SIG-M5 treated with dmso at 0.1 percent for 504 hours (cell line): ENCODE results near the gene KRT9.

Experiments used
- DNase-seq: peaks from one replicate; lab custom pipeline; 2025; ENCODE audit not compliant: unreplicated experiment; lab: John Stamatoyannopoulos, UW

KRT9 gene

DNA sequence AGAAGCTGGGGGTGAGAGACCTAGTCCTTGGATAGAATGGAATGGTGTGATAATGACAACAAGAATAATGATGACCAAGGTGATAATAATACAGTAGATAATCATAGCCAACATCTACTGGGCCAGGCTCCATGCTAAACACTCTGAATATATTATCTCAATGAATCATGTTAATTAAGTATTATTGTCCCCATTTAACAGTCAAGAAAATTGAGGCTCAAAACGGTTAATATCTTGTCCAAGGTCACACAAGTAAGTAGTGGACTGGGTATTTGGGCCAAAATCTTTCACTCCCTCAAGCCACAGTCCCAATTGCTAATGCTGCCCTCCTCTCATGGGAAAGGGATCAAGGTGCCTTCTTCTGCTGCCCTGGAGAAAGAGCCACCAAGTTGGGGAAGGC, 39.9 kb downstream of the KRT9 start:
- DNase-seq: no peak

DNA sequence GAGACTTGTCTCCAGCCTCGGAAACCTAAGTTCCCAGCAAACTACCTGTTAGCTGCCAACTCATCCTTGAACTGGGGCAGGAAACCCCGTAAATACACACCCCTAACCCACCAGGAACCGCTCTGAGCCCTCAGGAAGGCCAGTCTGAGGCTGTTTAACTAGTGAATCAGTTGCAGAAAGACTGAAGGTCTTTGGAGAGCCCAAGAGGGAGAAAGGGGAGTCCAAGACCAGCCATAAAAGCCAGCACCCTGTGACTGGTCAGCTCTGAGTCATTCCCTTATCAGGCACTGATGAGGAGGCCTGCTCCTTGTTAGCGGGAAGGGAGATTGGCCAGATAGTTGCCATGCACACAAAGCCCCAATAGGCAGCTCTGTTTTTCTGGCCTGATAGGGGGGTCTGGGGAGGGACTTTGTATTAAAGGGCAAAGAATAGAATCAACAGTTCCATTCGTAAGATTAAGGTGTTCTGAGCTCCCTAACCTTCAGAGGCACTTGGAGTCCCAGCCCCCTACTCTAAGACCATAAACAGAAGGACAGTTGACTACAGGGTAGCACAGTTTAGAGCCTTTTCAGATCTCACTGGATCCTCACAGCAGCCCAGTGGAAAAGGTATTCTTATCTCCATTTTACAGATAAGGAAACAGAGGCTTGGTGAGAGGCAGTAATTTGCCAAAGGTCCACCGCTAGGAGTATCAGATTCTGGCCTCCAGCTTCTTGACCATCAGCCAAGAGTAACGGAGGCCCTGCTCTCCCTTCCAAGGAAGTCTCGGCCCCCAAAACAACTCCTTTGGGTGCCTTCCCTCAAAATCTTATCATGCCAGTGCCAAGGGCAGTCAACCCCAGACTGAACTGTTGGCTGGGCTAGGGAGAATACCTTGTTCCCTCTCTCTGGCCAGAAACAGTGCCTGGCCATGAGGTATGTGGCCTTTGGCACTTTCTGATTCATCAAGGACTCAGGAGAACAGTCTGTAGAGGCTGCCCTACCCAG, 41.5 kb downstream of the KRT9 start:
- no peak for DNase-seq

DNA sequence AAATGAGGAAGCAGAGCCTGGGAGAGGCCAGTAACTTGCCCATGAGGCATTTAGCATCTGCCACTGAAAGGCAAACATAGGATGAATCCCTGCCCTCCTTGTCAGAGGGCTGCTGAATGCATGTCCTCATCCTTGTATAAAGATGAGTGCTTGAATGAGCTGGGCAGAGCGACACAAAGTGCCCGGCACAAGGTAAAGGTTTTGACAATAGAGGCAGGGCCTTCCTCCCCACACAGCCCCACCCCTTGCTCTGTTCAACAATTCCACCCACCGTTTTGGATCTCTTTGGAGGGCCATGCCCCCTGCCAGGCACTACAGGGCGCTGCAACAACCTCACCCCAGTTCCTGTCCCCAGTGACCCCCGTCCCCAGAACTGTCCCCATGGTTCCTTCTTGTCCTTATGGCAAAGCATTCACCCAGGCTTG, 42.4 kb downstream of the KRT9 start:
- no peak for DNase-seq

DNA sequence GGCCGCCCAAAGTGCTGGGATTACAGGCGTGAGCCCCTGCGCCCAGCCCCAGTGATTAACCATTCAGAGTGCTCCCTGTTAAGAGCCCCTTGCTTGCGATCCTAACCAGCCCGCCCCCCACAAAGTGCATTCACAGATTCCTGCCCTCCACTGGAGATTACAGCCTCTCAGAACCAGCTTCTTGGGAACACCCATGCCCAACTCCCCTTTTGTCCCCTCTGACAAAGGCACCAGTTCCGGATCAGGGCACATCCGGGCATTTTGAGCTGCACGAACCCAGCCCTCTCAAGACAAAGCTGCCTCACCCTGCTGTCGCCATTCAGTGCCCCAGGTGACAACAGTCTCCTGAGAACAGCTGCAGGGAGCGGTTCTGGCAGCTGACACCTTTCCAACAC, 42.9 kb downstream of the KRT9 start:
- DNase-seq: no peak

DNA sequence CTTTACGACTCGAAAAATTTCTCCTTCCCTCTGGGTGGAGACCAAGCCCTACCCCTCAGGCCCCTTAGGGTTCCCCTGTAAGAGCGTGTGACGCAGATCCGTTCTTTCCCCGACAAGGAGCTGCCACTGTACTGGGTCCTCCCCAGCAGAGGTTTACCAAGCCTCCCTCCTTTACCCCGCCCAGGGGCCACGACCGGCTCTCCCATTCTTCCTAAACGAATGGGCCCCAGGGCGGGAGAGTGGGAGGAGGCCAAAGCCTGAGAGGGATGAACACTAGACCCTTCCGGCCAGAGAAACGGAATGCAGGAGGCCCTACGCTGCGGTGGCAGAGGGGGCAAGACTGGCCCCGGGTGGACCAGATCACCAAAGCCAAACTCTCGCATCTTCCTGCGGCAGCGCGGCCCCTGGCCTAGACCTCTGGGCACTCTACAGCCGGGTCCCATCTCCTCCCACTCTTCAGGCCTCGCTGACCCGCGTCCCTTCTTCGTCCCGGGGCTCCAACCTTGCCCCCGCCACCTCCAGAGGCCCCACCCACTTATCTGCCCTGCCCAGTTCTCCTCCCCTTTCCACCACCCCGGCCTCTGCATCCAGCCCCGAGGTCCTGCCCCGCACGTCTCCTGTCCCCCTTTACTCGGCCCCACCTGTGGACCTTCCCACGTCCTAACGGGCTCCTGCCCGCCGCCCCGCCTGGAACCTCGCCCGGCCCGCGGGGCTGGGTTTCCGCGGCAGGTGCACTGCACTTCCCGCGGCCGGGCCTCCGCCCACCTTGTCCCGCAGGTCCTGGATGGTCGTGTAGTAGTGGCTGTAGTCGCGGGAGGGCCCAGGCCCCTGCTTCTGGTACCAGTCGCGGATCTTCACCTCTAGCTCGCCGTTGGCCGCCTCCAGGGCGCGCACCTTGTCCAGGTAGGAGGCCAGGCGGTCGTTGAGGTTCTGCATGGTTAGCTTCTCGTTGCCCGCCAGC, 44.5 kb downstream of the KRT9 start:
- no peak for DNase-seq

DNA sequence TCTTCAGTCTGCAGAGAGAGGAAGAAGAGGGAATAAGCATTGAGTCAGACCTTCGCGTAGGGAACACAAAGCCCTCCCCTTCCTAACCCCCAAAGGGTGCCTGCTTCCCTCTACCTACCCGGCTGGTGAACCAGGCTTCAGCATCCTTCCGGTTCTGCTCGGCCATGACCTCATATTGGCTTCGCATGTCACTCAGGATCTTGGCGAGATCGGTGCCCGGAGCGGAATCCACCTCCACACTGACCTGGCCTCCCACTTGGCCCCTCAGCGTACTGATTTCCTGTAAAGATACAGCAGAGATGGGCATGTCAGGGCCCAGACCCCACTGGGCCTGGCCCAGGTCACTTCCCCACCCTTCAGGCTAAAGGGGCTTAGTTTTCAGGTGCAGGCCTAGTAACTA, 47.6 kb downstream of the KRT9 start:
- DNase-seq: no peak

DNA sequence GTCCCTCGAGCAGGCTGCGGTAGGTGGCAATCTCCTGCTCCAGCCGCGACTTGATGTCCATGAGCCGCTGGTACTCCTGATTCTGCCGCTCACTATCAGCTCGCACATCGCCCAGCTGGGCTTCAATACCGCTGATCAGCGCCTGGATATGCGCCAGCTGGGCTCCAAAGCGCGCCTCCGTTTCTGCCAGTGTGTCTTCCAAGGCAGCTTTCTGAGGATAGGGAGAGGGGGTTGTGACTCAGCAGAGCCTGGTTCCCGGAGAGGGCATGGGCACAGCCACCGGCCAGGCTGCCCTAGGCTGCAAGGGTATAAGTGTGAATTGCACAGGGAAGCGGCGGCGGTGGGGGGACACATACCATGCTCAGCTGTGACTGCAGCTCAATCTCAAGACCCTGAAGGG, 48.1 kb downstream of the KRT9 start:
- DNase-seq: no peak

DNA sequence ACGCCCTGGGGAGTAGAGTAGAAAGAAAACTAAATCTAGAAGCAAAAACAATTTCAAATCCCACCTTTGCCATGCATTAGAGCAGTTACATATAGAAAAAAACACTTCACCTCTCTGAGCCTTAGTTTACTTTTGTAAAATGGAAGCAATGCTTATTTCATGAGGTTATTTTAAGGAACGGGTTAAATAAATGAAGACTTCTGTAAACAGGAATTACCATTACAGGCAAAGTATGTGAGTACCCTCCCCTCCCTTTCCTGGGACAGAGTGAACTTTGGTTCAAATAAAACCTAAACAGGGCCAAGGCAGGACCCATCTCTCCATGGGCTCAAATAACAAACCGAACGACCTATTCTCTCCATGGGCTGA, 48.6 kb downstream of the KRT9 start:
- no peak for DNase-seq

DNA sequence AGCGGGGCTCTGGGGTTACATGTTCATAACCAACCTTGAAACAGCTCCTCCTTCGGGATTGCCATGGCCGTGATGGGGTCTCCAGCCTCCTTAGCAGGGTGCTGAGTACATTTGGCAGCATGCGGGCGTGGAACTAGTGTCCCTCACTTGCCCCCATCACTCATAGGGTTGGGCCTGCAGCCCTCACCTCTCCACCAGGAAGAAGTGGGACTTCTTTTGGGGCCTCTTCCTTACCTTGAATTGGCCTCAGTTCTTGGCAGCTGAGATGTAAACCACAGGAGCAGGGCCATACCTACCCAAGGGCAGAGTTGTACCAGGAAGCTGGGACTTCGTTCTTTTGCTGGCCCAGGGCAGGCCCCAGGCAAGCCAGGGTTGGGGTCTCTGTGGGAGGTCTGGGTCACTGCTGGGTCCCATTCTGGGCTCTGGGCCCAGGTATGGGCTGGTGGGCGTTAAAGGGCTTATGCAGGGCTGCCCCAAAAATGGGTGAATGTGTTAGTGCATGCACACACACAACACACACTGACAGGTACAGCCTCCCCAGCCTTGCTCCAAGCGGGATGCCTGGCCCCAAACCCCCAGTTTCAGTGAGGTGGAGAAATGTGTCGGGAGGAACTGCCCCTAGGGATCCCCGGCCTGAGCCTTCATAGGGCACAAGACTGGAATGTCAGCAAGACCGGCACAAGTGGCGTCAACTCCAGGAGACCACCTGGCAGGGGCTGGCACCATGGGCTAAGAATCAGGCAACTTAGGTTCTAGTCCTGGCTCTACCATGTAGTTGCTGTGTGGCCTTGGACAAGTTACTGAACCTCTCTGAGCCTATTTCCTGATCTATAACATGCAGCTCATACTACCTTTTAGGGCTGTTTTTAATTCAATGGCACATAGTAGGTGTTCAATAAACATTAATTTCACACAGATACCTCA, 49.3 kb downstream of the KRT9 start:
- no peak for DNase-seq

DNA sequence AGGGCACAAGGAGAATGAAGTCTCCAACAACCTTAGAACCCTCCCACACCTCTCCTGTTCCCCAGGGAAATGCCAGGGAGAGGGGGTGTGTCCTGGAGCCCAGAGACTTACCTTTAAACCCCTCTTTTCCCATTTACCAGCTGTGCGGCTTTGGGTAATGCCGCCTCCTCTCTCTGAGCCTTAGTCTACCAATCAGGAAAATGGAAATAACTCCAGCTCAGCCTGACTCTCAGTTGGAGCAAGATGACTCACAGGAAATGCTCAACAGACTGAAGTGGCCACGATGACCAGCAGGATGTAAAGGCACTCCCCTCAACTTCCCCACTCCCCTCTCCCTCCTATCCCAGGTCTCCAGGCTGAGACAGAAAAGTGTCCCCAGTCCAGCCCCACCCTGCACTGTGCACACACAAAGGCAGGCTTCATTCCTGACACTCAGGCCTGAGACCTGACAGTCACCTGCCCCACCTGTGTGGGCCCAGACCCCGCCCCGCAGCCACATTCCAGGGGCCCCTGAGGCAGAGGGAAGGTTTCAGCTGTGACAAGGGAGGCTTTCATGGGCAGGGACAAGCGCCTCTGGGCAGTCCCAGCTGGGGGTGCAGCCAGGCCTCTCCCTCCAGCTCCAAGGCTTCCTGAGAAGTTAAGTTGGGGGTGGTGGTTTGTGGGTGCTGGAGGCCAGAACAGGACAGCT, 50.1 kb downstream of the KRT9 start:
- no peak for DNase-seq

DNA sequence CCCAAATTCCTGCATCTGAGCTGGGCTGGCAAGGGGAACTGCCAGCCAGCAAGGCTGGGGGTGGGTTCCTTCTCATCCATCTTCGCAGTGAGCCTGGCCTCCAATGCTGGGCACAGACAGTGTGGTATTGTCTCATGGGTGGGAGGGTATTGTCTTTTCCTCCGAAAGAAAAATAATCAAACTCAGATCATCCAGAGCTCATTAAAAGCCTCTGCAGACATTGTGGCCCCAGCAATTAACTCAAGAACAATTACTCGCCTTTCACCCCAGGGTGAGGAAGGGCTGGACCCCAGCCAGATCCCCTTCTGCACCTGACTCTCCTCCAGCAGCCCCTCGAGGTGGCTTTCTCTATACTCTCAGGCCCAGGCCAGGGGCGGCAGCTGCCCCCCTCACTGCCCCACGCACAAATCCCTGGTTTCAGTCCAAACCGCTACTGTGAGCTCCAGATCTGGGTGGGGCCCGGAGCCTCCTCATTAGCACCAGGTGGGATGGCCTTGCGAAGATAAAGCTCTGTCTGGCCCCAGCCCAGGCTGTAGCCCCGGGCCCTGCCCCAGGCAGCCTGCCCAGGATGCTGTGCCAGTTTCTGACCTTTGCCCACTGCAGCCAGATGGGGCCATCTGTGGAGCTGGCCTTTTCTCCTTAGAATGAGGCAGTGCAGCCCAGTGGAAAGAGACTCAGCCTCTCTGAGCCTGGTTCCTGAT, 50.9 kb downstream of the KRT9 start:
- no peak for DNase-seq

DNA sequence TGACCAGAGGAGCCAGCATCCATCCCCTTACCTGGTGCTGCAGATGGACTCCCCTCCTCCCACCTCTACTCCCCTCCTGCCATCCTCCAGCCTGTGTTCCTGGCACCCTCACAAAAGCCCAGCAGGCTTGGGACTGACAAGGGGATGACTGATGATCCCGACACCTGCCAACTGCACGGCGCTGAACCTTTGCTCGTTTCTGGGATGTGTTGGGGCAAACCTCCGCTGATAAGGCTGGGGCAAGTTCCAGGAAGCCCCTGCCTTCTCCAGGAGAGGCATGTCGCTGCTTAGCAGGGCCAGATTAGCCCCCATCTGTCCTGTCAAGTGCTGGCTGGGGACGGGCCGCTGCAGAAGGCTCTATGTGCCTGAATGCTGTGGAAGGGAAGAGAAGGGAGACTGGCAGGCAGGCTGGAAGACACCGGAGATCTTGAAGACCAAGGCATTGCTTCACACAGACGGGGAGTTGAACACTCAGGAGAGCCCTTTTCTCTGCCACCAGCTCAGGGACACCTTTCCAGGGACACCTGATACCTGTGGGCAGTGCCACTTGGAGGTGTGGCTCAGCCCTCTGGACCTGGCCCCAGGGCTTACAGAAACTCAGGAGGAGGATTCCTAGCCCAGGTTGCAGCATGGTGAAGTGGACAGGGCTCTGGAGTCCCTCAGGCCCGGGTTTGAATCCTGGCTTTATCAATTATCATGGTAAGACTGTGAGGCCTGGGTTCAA, 52.2 kb downstream of the KRT9 start:
- DNase-seq: no peak

DNA sequence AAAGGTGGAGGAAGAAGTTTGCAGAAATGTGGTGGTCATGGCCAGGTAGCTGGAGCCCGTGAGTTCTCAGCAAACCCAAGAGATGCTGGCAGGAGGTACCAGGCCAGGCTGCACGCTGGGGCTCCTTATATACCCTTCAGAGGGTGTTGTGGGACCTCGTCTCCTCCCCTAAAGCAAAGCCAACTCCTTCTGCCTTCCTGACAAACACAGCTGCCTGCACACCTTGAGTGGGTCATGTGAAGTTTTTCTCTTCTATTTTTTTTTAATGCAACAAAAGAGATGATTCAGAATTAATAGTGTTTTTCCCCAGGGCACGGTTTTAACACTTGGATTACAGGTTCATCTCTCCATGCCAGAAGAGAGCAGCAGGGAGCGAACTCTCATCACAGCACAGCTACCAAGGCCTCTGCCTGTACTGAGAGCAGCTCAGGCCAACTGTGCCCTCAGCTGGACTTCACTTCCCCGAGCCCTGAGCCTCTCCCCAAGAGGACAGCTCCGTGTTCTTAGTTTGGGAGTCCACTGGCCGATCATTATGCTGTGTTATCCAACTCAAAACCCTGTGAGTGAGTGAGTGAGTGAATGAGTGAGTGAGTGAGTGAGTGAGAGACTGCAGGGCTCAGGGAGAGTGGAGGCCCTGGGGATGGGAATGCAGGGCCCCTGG, 52.9 kb downstream of the KRT9 start, which contains the start of gene KRT15:
TSS of gene KRT15 (minus strand) at position 102 of the 661 bp plus-strand sequence. CDS start at position 39, 63 bp downstream.
- DNase-seq: no peak

DNA sequence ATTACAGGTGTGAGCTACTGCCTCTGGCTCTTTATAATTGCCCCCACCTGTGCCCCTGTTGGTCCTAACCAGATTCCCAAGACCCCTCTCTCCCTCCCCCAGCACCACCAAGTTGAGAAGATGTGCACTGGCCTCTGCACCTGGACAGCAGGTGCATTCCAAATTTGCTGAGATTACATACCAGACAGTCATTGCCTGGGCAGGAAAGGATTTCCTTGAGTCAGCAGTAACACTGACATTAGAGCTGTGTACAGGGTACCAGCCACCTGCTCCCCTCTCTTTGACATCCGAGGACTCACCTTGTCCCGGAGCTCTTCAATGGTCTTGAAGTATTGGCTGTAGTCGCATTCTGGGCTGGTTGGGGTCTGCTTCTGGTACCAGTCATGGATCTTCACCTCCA, 53.8 kb downstream of the KRT9 start:
- no peak for DNase-seq

DNA sequence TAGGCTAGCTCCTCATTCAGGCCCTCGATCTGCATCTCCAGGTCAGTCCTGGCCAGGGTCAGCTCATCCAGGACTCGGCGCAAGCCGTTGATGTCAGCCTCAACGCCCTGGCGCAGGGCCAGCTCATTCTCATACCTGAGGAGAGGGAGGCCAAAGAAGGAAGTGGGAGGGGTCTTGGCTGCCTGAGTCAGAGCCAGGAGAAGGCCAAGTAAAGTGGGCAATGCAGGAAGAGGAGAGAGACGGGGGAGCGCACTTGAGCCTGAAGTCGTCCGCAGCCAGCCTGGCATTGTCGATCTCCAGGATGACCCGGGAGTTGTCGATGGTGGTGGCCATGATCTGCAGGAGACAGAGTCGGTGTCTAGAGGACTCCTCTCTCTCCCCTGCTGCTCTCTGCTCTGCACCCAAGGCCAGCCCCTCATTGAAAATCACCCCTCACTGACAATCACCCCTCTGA, 55.0 kb downstream of the KRT9 start:
- DNase-seq: no peak

DNA sequence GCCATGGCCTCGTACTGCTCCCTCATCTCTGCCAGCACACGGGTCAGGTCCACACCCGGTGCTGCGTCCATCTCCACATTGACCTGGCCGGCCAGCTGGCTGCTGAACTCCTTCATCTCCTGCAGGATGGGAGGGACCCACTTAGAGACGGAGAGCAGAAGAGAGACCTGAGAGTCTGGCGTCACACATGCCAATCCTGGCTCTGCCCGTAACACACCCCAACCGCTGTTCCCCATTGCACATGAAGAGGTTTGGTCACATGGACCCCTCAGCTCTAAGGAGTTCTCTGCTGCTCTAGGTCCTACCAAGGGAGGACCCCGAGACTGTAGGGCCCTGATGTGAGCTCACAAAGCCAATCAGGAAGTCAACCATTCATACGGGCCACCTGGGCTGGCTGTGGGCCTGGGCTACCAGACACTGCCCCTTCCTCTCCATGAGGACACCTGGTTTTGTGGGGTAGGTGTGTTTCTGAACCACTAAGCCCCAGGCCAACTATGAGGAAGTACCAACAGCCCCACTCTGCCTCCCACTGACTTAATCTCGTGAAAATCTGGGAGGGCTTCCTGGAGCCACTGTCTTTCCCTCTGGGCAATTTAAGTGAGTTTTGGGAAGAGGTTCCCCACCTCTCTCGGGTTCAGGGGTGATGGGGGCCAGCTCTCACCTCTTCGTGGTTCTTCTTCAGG, 55.6 kb downstream of the KRT9 start:
- DNase-seq: no peak
